HG03135 (cell line): ENCODE results near the gene ASAH2.
A peak's percentile ranks its signal among the peaks of the same experiment; 100 is the strongest.
"Not testable (repeated sequence)": the region's sequence is repeated elsewhere in the genome, so short reads cannot be mapped to it uniquely, and the experiment has no call there.

Experiments used
- ATAC-seq: cut with Tn5 transposase; IDR thresholded peaks from one replicate; pipeline ENCODE4 v1.9.1; 2021; ENCODE audit warnings: mild to moderate bottlenecking, moderate library complexity; ENCODE audit not compliant: unreplicated experiment

ASAH2 gene

DNA sequence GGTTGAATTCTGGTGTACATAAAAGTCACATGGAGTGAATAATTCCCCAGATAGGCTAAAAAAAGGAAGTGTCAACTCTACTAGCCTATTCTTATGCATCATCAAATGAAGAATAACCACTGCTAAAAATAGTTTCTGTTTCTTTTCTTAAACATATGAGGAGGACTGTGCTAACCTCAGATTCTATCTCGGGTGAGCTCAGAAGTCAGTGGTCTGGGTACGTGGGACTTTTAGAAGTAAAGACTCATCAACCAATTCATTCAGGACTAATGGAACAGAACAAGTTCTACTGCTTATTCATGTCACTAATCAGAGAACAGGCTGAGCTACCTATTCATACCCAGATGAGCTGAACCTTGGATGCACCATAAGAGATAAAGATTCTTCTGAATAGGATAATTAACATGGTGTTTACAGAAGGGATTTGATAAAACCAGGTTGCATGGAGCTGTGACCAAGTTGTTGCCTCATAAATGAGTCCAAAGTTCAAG is 9.5 kb upstream of the ASAH2 start:
- ATAC-seq: peak; percentile 99

- ATAC-seq: no peak
These were observed 3.2 kb upstream of the ASAH2 start for GRCh38 chr10:50254479-50254878.

DNA sequence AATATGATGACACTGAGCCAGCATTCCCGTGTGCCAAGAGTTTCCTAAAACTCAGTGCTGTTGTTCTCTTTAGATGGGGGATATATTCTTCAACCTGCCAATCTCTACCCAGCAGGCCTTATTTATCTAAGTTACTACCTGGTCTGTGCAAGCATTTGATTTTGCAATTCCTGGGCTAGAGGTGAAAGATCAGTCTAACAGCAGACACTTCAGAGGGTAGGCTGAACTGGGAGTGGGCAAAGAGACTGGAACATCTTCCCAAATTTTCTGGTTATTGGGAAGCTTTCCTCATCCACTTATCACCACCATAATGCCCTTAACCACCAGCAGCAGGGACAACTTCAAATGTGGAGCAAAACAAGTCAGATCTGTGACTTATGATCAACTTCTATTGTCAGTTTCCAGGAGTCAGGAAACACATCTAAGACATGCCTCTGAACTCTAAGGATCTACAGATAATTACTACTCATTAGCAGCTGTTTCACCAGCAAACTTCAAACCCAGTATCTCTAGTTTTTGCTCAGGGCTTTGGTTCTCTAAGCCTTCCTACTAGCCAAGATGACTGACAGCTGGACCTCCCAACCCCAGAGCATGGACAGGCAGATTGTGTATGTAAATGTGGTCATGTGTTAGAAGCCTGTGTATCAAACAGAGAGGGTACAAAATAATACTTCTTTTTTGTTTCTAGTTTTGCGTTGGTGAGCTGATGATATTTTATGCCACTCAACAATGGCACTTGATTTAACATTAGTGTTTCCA is 1.0 kb downstream of the ASAH2 start:
- ATAC-seq: no peak

DNA sequence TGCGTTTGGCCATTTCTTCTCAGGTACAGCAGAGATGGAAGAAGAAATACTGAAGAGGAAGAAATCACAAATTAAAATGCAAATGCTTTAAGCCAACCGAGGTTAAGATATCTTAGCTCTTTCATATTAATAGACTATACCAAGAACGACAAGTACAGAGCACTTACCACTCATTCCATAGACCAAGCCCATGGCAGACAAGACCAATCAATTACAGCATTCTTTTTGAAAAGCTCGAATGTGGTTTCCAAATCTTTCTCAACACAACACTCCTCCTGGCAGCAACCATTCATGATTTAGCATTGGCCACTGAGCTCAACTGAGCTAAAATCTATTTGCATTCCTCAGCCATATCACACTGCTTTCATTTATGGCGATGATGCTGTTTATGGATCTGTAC is 2.7 kb downstream of the ASAH2 start:
- no peak for ATAC-seq

GRCh38 chr10:50248062-50248461 is 3.3 kb downstream of the ASAH2 start:
- no peak for ATAC-seq

GRCh38 chr10:50244201-50244600 is 7.1 kb downstream of the ASAH2 start:
- no peak for ATAC-seq

- no peak for ATAC-seq
These were observed 8.5 kb downstream of the ASAH2 start for GRCh38 chr10:50242777-50243176.

GRCh38 chr10:50241478-50241877 is 9.8 kb downstream of the ASAH2 start:
- ATAC-seq: not testable (repeated sequence)

DNA sequence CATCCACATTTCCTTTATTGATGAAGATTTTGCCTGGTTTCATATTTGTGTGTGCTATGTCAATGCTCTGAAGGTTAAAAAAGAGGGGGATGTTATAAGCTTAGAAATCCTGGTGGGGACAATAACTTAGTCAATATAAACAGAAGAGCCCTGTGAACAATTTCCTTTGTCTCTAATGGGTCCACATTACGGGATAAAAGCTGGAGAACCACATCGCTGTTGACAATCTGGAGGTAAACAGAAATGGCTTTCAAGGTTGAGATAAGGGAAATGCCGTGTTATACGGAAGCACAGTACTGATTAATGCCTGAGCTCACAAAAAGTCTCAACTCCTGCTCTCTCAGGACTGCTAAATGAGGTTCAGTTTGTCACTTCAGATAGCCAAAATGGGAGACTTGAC is 16.8 kb downstream of the ASAH2 start:
- ATAC-seq: no peak

DNA sequence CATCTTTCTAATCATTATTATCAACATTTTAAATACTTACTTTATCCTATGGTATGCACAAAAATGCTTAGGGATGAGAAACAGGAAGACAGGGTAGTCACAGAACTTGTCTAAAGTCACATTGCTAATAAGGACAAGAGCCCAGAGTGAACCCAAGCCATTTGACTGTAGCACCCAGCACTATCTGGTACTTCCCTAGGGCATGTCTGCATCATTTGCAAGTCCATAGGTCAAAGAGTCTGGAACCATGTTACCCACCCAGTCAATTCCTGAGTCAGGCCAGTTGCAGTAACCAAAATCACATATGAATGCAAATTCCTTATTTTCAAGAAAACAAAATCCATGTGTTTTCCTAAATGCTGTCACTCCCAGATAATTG is 19.1 kb downstream of the ASAH2 start:
- no peak for ATAC-seq

- ATAC-seq: no peak
These were observed 19.6 kb downstream of the ASAH2 start for GRCh38 chr10:50231515-50232260.

- no peak for ATAC-seq
These were observed 21.9 kb downstream of the ASAH2 start for GRCh38 chr10:50229460-50229859.

- ATAC-seq: no peak
These were observed 22.6 kb downstream of the ASAH2 start for GRCh38 chr10:50228672-50229071.

DNA sequence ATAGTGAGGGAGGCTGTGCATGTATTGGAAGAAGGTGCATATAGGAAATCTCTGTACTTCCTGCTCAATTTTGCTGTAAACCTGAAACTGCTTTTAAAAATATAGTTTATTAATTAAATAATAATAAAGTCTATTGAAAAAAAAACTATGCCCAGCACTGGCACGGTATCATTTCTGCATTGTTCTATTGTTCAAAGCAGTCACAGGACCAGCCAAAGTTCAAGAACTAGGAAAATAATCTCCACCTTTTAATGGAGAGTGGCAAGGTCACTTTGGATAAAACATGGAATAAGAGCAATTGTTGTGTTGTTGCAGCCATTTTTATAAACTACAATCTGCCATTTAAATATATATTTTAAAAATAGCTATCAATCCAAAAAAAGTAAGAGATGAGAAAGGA is 24.7 kb downstream of the ASAH2 start:
- ATAC-seq: no peak

DNA sequence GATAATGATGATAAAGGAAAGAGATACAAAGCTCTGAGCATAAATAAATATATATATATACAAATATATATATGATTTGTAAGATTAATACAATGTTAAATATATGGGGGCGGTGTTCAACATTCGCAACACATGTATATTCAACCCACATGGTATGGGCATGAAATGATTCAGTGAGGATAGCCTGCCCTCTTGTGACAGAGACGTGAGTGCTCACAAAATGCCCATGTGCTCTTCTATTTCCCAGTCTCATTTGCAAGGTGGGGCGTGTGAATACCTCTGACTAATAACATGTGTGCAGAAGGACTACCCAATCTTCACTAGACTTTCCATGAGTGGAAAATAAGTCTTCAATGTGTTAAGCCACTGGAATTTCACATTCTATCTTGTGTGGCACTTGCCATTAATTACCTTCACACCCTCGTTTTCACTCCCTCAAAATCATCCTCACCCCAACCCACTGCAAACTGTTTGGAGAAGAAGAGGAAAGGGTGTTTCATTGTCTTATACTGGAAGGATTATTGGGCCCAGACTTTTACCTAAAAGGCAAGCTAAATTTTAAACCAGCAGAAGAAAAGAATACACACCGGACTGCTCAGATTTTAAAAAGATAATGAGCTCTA is 26.9 kb downstream of the ASAH2 start:
- peak; percentile 95 for ATAC-seq

DNA sequence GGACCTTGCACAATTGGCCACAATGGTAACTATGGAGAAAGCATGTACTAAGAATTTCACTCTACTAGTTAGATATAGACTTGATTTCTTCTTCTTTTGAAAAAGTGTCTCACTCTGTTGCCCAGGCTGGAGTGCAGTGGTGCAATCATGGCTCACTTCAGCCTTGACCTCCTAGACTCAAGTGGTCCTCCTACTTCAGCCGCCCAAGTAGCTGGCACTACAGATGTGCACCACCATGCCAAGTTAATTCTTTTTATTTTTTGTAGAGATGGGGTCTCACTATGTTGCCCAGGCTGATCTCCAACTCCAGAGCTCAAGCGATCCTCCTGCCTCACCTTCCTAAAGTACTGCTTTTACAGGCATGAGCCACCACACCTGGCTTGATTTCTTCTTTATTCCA is 29.1 kb downstream of the ASAH2 start:
- no peak for ATAC-seq

DNA sequence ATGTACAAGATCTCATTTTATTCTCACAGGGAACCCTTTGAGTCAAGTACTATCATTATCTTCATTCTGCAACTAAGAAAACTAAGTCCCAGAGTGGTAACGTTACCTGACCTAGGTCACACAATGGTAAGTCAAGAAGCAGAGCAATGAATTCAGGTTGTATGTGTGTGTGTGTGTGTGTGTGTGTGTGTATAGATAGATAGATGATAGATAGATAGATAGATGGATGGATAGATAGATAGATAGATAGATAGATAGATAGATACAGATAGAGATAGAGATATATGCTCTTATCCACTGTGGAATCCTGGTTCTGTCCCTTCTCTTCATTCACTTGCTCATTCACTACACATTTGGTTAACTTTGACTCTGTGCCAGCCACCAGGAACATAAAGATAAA is 29.8 kb downstream of the ASAH2 start:
- no peak for ATAC-seq

DNA sequence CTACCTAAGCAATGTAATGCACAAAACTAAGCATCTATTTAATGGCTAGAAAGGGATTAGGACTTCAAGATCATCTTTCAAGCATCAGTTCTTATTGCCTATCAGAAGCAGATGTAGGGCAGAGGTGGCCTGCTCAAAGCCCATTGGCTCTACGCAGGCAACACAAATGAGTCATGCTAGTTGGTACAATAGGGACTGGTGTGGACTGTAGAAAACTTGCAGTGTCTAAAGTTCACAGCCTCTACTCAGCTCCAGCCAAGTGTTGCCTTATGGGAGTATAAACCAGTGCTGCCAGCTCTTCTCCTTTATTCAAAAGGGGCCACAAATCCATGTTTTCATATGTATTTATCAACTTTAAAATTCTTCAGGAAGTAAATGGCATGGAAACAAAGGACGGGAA is 31.7 kb downstream of the ASAH2 start:
- no peak for ATAC-seq

GRCh38 chr10:50219200-50219599 is 32.1 kb downstream of the ASAH2 start:
- ATAC-seq: no peak

DNA sequence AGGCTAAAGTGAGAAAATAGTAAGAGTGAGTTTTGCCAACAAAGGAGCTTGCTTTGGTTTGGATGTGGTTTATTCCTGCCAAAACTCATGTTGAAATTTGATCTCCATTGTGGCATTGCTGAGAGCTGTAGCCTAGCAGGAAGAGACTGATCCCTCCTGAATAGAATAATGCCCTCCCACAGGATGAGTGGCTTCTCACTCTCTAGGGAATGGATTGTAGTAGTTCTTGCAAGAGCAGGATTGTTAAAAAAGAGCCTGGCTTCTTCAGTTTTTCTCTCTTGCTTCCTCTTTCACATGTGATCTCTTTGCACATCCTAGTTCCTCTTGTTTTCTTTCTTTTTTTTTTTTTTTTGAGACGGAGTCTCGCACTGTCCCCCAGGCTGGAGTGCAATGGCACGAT is 34.4 kb downstream of the ASAH2 start:
- no peak for ATAC-seq

GRCh38 chr10:50216418-50216817 is 34.9 kb downstream of the ASAH2 start:
- ATAC-seq: no peak

- no peak for ATAC-seq
These were observed 39.6 kb downstream of the ASAH2 start for GRCh38 chr10:50211670-50212069.
